ENCODE results near the gene GBE1.

GBE1 gene

GRCh38 chr3:81696090-81696489 lies 65.4 kb downstream of the GBE1 start:
- no peak for DNase-seq

GRCh38 chr3:81695302-81695701 lies 66.1 kb downstream of the GBE1 start:
- no peak for DNase-seq

GRCh38 chr3:81694662-81695061 lies 66.8 kb downstream of the GBE1 start:
- no peak for DNase-seq

- DNase-seq, result no peak
Measured at GRCh38 chr3:81692766-81693165, 68.7 kb downstream of the GBE1 start.

GRCh38 chr3:81689617-81690016 lies 71.8 kb downstream of the GBE1 start:
- DNase-seq, result no peak

- no peak for DNase-seq
Measured at GRCh38 chr3:81684751-81685395, 76.6 kb downstream of the GBE1 start.

- no peak for DNase-seq
Measured at GRCh38 chr3:81676706-81677456, 84.6 kb downstream of the GBE1 start.

GRCh38 chr3:81674690-81675089 lies 86.8 kb downstream of the GBE1 start:
- DNase-seq, result no peak

GRCh38 chr3:81668283-81668682 lies 93.2 kb downstream of the GBE1 start:
- no peak for DNase-seq

GRCh38 chr3:81666502-81667121 lies 94.8 kb downstream of the GBE1 start:
- no peak for DNase-seq

- DNase-seq, result no peak
Measured at GRCh38 chr3:81663114-81663513, 98.3 kb downstream of the GBE1 start.

GRCh38 chr3:81660036-81660435 lies 101.4 kb downstream of the GBE1 start:
- no peak for DNase-seq

- no peak for DNase-seq
Measured at GRCh38 chr3:81658322-81658997, 103.0 kb downstream of the GBE1 start.

GRCh38 chr3:81651139-81651538 lies 110.3 kb downstream of the GBE1 start:
- DNase-seq, result no peak

GRCh38 chr3:81650187-81650586 lies 111.3 kb downstream of the GBE1 start:
- DNase-seq, result no peak

- no peak for DNase-seq
Measured at GRCh38 chr3:81645248-81645647, 116.2 kb downstream of the GBE1 start.

GRCh38 chr3:81643721-81644120 lies 117.7 kb downstream of the GBE1 start:
- DNase-seq, result no peak

- DNase-seq, result no peak
Measured at GRCh38 chr3:81638480-81638879, 123.0 kb downstream of the GBE1 start.

- DNase-seq, result no peak
Measured at GRCh38 chr3:81632659-81633058, 128.8 kb downstream of the GBE1 start.

- no peak for DNase-seq
Measured at GRCh38 chr3:81624756-81625155, 136.7 kb downstream of the GBE1 start.

- DNase-seq, result no peak
Measured at GRCh38 chr3:81622395-81622794, 139.1 kb downstream of the GBE1 start.

GRCh38 chr3:81621277-81621676 lies 140.2 kb downstream of the GBE1 start:
- no peak for DNase-seq

GRCh38 chr3:81620849-81621248 lies 140.6 kb downstream of the GBE1 start:
- DNase-seq, result no peak

- DNase-seq, result no peak
Measured at GRCh38 chr3:81612768-81613167, 148.7 kb downstream of the GBE1 start.

Measured in SHP77 treated with DMSO at 0.1 percent for 48 hours (cell line).